Epithelial cell of proximal tubule (primary cell): Measurements from ENCODE around the gene ANKLE2. TPM values are rescaled to one million over a fixed set of nuclear protein-coding genes. Genes with fewer than 3 reads are reported as not detected.

Source experiments
- DNase-seq: peaks from one replicate; pipeline ENCODE4 v3.0.0-alpha.2; 2011; ENCODE audit warnings: low read depth
- H3K4me3 ChIP-seq: 2 replicates; pipeline ENCODE4 v1.5.1; 2011; ENCODE audit warnings: low read depth, mild to moderate bottlenecking, low read length
- total RNA-seq: library from RNA; depleted of rRNA; stranded (reverse); fragments of >200 nt; gene quantifications from 2 replicates; pipeline ENCODE4 v1.2.3, GENCODE V29; 2015
- TF ChIP-seq, protein P1 (sequence below): conservative IDR thresholded peaks from 2 replicates; pipeline ENCODE4 v1.5.1; 2012; ENCODE audit warnings: low read depth, mild to moderate bottlenecking, low read length

ANKLE2 gene
- total RNA-seq, 1 donor from 2014 or later = 111 TPM

DNA sequence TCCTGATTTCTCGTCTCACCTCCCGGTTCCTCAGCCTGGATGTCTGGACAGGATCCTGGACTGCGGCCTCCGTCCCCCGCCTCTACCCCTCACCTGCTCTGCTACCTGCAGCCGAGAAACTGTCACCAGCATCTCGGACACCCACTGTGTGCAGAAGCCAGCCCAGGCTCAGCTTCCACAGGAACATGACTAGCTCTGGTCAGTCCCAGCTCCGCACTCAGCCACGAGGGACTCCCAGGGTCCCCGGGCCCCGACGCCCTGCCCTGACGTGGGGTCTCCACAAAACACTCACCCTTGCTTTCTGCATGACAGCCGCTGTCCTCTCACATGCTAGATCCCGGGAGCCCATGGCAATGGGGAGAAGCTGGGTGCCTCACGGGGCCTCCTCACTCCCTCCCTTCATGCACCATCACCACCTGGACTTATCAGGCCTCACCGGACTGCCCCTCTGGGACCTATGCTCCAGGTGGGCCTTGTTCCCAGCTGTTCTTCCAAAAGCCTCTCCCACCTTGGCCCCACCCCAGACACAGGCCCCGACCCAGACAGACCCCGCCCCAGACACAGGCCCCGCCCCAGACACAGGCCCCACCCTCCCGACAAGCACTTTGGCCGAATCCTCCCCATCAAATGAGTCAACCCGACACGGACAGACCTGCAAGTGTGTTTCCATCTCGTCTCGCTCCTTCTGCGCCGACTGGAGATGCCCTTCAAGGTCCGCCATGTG lies 26.9 kb upstream of the ANKLE2 start:
- no peak overlapping the region for H3K4me3 ChIP-seq
- TF ChIP-seq, protein P1, sequence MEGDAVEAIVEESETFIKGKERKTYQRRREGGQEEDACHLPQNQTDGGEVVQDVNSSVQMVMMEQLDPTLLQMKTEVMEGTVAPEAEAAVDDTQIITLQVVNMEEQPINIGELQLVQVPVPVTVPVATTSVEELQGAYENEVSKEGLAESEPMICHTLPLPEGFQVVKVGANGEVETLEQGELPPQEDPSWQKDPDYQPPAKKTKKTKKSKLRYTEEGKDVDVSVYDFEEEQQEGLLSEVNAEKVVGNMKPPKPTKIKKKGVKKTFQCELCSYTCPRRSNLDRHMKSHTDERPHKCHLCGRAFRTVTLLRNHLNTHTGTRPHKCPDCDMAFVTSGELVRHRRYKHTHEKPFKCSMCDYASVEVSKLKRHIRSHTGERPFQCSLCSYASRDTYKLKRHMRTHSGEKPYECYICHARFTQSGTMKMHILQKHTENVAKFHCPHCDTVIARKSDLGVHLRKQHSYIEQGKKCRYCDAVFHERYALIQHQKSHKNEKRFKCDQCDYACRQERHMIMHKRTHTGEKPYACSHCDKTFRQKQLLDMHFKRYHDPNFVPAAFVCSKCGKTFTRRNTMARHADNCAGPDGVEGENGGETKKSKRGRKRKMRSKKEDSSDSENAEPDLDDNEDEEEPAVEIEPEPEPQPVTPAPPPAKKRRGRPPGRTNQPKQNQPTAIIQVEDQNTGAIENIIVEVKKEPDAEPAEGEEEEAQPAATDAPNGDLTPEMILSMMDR = no peak
- DNase-seq = no peak

GRCh38 chr12:132787877-132788276 lies 26.2 kb upstream of the ANKLE2 start:
- no peak overlapping the region for H3K4me3 ChIP-seq
- TF ChIP-seq, protein P1 = no peak
- DNase-seq = no peak

DNA sequence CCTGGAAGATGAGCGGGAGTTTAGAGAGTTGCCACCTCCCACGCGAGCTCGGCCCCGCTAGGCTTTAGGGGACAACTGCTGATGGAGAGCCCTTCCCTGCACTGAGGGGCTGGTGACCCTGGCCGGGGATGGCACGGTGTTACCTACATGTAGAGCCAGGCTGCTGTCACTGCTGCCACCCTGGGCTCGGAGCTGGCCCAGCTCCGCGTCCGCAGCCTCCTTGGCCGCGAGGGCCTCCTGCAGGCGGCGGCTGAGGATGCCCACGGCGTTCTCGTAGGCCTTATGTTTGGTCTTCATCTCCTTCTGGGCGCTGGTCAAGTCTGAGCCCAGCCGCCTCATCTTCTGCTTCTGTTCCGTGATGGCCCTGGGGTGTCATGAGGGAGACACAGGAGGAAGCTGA lies 24.6 kb upstream of the ANKLE2 start:
- TF ChIP-seq, protein P1 = no peak
- no peak overlapping the region for H3K4me3 ChIP-seq
- no peak for DNase-seq

DNA sequence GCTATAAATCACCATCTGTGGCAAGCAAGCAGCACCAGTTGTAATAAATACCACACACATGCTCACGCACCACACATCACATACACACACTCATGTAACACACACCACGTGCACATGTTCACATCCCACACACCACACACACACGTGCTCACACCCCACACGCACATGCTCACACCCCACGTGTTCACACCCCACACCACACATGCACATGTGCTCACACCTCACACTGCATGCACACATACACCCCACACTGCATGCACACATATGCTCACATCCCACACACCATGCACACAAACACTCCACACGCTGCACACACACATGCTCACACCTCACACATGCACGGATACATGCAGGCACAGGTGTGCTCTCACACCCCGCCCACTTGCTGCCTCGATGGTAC lies 22.9 kb upstream of the ANKLE2 start:
- no peak overlapping the region for H3K4me3 ChIP-seq
- DNase-seq = no peak
- TF ChIP-seq, protein P1 = no peak

DNA sequence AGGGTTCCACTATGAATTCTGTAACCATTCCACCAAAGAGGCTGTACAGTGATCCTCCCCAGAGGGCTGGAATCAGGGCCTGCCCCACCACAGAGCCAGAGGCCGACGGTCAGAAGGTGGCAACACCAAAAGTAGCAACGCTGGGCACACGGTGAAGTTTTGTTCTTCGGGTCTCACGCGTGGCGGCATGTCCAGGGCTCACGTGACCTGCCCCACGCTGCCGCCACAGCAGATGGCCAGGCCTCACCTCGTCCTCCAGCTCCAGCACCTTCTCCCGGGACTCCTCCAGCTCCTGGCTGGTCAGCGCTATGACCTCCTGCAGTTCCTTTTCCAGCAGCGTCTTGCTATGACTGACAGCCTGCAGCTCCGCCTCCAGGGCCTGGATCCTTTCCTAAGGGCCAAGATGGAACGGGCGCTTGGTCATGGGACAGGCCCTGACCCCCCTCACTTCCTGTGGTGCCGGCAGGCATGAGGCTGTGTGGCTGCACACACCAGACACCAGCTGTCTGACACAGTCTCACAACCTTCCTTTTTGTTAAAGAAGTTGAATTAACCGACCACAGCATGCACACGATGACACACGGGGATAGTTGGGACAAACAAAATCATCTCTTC lies 22.4 kb upstream of the ANKLE2 start:
- no peak for DNase-seq
- TF ChIP-seq, protein P1 = no peak
- H3K4me3 ChIP-seq = no peak overlapping the region

GRCh38 chr12:132781938-132782337 lies 20.3 kb upstream of the ANKLE2 start:
- no peak overlapping the region for H3K4me3 ChIP-seq
- no peak for DNase-seq
- TF ChIP-seq, protein P1 = no peak
